GM19193 (cell line): ENCODE results near the gene PODN.

Source experiments
- POLR2A ChIP-seq: IDR thresholded peaks from 4 replicates; pipeline ENCODE4 v1.6.1; 2011; ENCODE audit not compliant: insufficient read depth, insufficient read length; ENCODE audit errors: extremely low read depth

PODN gene

GRCh38 chr1:53107570-53108322, 45.7 kb downstream of the PODN start:
- no peak for TF ChIP-seq POLR2A

DNA sequence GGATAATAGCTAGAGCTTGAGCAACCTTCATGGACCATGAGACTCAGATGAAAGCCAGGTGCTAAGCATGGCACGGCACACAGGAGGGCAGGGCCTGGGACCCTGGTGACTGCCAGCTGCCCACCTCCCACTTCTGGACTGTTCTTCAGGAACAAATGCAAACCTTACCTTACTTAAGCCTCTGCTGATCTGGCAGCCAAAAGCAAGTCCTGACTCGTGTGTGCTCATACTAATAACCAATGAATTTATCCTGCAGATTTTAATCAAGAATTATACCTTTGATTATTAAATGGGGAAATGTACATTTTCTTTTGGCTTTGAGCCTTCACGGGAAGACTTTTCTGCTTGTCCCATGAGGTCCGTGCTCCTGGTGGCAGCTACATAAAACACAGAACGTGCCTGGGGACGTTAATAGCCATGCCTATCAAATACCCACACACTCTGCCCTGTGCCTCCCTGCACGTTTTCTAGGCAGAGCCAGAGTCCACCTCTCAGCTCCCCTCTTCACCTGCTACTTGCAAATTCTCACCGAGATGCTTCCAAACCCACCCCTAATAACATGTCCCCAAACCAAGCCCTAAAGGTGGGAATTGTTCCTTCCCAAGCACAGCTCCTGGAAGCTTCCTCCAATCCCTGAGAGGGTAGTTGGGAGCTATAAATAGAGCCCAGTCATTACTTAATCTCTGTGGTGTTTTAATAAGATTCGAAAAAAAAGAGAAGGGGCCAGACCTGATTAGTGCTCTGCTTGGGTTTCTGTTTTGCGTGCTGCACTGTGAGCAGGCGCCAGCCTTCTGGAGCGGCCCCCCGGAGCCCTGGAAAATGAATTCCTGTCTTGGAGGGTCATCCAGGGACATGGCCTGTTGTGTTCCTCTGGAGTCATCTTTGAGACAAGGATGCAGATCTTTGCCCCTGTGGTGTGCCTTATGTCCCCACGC, 46.9 kb downstream of the PODN start:
- TF ChIP-seq POLR2A: no peak

DNA sequence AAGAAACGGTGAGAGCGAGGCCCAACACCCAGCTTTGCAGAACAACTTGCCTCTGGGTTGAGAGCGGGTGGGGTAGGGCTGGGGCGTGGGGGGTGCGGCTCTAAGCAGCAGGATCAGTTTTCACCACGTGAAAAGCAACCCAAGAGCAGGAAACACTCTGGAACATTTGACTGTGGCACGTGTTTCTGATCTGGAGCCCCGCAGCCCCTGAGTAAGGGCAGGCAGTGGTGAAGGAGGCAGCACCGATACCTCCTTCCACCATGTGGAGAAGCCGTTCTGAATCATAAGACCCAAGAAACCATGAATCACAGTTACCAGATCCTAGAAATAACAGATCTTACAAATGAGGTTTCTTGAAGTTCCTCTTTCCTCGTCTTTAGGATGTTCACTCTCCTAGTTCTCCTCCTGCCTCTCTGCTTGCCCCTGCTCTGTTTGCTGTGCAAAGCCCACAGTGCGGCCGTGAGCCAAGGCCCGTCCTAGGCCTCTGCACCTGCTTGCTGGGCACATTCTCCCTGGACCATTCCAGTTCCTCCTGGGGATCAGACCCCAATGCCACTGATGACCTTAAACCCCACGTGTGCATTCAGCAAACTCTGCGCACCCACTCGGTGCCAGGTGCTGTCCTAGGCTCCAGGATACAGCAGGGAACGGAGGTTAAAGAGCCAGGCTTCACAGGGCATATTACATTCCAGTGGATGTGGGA, 48.5 kb downstream of the PODN start:
- no peak for TF ChIP-seq POLR2A

DNA sequence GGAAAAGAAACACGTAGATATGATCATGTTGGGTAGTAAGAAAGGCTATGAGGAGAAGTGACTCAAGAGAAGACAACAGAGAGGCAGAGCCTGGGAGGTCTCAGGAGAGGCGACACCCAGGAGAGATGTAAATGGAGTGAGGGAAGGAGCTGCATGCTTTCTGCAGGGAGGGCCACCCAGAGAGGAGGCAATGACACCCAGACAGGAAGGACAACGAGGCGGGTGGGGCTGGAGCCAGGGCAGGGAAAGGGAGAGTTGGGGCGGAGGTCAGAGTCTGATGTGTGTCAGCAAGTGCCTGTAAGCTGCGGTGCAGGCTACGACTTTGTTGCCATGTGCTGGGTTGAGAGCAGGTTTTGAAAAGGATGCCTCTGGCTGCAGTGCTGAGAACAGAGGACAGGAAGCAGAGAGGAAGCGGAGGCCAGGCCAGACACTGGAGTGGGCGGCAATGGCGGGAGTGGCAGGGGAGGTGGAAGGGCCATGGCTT, 49.1 kb downstream of the PODN start:
- TF ChIP-seq POLR2A: no peak

DNA sequence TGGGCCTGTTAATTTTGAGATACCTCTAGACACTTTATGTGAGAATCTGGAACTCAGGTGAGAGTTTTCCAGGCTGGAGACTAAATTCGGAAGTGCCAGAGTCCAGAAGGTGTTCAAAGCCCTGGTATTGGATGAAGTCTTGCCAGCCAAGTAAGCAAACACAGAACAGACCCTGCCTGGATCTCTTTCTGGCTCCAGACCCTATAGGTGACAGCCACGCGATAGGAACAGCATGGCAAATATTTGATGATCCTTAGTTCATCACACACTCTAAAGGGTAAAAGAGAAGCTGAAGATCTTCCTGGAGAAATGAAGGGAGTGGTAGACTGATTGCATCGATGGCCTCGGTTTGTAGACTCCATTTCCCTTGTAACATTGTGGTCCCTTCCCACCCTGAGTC, 49.7 kb downstream of the PODN start:
- no peak for TF ChIP-seq POLR2A

DNA sequence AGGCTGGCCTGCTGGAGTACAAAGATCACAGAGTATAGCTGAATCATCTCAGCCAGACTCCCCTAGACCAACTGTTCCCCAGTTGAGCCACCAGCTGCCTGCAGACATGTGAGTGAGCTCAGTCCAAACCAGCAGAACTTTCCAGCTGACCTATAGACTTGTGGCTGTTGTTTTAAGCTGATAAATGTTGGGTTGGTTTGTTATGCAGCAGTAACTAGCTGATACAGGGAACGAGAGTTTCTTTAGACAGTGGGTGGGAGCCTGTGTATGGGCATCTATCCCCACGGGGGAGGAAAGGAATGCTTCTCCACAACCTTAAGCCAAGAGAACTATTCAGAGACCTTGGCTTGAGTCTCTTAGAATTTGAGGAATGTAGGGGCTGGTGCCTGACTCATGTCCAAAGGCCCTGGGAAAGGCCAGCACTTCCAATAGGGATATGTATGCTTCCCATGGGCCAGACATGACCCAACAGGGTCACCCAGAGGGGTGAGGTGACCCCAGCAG, 50.3 kb downstream of the PODN start:
- no peak for TF ChIP-seq POLR2A

DNA sequence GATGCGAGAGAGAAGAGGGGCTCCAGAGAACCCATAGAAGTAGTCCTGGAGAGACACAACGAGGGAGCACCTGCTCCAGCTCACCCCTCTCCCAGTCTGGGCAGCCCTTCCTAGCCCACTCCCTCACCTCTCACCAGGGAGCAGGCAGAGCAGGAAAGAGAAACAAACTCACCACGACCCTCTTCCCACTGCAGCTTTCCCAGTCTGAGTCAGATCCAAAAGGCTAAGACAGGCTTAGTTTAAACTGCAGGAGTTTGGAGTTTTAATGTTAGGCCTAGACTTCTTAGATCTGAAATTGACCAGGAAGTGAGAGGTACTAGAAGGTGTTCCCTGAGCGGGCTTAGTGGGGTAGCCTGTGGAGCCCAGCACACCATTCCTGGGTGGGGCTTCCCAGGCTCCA, 50.8 kb downstream of the PODN start:
- no peak for TF ChIP-seq POLR2A

- TF ChIP-seq POLR2A: no peak
Measured at GRCh38 chr1:53114090-53114489, 52.1 kb downstream of the PODN start.

DNA sequence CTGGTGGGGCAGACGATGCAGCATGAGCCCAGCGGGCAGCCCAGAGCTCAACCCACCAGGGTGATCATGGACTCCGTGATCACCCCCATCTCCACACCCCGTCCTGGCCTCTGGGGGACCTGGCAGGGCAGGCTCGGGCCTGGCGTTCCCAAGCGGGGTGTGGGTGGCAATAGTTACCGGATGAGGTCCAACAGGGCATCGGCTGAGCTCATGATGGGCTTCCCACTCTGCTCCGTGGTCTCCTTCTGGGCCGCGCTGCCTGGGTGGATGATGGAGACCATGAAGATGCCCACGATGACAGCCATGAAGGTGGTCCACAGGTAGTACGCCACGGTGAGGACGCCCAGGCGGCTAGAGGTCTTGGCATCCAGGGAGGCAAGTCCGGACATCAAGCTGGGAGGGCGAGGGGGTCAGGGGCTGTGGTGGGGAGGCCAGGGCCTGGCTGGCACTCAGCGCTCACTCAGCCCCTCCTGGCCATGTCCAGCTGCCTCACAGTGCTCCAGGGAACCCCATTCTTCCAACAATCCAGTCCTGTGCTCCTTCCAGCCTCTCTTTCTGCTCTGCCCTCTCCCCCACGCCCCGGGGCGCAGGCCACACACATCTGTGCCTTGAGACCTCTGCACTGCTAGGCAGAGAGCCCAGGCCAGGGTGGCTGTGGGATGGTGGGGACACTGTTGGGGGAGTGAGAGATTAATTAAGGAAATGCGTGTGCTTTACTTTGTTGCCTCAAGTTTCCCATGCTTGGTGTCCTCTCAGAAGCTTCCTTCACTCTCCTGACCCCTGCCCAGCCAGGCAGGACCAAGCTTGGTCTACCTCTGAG, 52.8 kb downstream of the PODN start:
- no peak for TF ChIP-seq POLR2A

DNA sequence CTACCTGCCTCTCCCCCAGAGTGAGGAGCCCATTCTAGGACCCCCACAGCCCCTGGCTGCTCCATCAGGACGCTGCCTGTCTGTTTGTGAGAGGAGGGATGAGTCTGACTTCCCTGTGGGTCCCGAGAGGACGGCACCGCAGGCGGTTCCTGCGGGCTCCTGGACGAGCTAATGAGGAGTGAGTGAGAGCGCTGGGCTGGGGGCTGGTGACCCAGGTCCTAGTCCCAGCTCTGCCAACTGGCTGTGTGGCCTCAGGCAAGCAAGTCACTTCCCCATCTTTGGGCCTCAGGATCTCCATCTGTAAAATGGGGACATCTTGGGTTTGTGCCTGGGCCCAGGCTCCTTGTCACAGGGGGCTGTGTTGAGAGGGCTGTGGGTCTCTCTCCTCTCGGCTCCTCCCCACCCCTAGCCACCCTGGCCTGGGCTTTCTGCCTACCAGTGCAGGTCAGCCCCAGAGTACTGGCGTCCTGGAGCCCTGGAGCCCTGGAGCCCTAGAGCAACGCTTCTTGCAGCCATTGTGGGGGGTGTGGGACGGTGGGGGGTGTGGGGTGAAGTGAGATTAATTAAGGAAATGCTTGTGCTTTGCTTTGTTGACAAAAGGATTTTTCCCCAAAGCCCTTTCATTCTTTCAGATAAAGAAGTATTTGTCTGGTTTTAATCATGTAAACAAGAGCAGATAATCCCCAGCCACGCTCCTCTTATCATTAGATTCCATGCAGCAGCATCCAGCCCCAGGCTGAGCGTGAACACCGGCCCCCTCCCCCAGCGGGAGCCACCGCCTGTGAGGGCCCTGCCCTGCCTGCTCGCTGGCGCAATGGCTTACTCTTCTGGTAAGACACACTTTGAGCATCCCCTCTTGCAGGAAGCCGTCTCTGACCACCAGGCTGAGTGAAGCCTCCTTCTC, 53.6 kb downstream of the PODN start:
- no peak for TF ChIP-seq POLR2A

DNA sequence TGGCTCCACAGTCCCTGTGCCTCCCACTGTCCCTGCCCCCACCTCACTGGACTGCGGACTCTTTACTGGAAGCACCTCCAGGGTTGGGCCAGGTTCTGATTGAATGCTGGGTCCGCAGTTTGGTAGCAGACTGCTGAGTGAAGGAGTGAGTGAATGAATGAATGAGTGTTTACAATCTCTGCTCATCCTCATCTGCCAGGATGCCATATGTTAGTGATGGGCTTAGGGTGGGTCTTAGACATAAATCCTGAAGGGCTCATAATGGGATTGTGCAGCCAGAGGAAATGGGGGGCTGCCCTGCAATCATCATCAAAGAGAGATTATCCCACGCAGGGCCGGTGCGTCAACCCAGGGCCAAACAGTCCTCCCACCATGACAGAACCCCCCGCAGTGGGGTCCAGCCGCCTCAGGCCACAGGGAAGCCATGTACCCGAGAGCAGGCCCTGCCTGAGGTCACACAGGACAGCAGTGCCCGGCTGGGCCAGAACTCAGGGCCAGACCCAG, 54.3 kb downstream of the PODN start:
- TF ChIP-seq POLR2A: no peak

DNA sequence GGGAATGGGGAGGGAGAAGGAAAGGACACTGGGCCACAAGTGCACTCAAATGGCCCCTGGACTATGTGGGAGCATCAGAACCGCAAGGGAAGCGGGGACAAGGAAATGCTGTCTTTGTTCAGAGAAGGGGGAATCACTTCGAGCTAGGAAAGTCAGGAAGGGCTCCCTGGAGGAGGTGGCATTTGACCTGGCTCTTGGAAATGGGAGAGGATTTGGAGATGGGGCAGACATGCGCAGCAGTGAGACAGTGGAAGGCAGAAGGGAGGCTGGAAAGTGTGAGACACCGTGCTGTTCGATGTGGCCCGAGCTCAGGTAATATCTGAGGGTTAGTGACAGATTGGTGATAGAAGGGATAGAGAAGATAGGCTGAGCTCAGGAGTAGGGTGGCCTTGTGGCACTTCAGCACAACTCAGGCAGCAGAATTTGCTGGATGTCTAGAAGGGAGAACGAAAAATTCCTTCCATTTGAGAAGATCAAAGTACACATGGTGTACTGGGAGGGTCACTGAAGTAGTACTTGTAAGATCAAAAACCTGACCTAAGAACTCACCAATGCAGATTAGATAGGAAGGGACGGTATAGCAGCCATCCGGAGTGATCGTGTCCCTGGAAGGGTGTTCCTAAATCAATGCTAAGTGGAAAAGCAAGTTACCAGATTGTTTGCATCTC, 55.1 kb downstream of the PODN start:
- no peak for TF ChIP-seq POLR2A
